Lower leg skin (tissue), 3 donors: ENCODE data around the gene DPH2.

Source experiments
- POLR2A ChIP-seq, 2 donors: fragments of 450-650 bp; IDR thresholded peaks; one replicate each; pipeline ENCODE4 v1.6.1; 2016 to 2017; ENCODE audit warnings: antibody characterized with exemption in 2 of 2, mild to moderate bottlenecking in 1 of 2, moderate library complexity in 1 of 2
- TF ChIP-seq, protein P1 (sequence below), 3 donors: fragments of 450-650 bp; IDR thresholded peaks; one replicate each; pipeline ENCODE4 v1.5.1; 2016; ENCODE audit warnings: antibody characterized with exemption in 3 of 3, mild to moderate bottlenecking in 3 of 3, moderate library complexity in 2 of 3

DNA sequence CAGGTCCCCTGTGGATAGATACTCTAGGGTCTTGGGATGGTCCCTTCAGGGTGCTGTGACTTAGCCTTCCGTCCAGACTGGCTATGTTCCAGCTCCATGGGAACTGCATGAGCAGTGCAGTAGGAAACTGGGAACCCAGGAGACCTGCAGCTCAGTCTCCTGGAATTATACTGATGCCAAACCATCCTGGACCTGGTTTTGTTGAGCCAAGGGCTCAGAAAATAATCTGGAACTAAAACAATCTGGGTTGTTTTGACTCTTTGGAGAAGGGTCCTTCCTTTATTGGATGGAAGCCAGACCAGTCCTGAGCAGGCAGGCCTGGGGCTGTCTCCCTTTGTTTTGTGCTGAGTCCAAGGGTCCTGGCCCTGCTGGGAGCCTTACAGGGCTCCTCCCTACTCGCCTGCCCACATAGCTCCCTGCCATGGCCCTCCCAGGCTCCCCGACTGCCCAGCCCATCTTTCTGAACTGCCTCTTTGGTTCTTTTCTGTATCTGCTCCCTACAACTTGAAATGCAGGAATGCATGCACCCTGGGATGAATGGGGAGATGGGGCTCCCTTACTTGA is 21.9 kb upstream of the DPH2 start:
- TF ChIP-seq, protein P1, sequence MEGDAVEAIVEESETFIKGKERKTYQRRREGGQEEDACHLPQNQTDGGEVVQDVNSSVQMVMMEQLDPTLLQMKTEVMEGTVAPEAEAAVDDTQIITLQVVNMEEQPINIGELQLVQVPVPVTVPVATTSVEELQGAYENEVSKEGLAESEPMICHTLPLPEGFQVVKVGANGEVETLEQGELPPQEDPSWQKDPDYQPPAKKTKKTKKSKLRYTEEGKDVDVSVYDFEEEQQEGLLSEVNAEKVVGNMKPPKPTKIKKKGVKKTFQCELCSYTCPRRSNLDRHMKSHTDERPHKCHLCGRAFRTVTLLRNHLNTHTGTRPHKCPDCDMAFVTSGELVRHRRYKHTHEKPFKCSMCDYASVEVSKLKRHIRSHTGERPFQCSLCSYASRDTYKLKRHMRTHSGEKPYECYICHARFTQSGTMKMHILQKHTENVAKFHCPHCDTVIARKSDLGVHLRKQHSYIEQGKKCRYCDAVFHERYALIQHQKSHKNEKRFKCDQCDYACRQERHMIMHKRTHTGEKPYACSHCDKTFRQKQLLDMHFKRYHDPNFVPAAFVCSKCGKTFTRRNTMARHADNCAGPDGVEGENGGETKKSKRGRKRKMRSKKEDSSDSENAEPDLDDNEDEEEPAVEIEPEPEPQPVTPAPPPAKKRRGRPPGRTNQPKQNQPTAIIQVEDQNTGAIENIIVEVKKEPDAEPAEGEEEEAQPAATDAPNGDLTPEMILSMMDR (IDR thresholded peaks at IDR 0.05): no peak
- TF ChIP-seq POLR2A (IDR thresholded peaks at IDR 0.05): no peak
